ENCODE data around the gene MYO1H. TPM values are rescaled to one million over a fixed set of nuclear protein-coding genes. Genes with fewer than 3 reads are reported as not detected.
A peak's percentile ranks its signal among the peaks of the same experiment; 100 is the strongest.

The MYO1H gene, protein sequence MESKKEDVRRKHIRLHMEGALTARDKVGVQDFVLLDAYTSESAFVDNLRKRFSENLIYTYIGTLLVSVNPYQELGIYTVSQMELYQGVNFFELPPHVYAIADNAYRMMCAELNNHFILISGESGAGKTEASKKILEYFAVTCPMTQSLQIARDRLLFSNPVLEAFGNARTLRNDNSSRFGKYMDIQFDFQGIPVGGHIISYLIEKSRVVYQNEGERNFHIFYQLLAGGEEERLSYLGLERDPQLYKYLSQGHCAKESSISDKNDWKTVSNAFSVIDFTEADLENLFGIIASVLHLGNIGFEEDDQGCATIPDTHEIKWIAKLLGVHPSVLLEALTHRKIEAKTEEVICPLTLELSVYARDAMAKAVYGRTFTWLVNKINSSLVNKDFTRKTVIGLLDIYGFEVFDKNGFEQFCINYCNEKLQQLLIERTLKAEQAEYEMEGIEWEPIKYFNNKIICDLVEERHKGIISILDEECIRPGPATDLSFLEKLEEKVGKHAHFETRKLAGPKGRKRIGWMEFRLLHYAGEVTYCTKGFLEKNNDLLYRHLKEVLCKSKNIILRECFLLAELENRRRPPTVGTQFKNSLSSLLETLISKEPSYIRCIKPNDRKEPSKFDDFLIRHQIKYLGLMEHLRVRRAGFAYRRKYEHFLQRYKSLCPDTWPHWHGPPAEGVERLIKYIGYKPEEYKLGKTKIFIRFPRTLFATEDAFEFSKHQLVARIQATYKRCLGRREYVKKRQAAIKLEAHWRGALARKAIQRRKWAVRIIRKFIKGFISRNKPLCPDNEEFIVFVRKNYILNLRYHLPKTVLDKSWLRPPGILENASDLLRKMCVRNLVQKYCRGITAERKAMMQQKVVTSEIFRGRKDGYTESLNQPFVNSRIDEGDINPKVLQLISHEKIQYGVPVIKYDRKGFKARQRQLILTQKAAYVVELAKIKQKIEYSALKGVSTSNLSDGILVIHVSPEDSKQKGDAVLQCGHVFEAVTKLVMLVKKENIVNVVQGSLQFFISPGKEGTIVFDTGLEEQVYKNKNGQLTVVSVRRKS
- not detected for total RNA-seq

DNA sequence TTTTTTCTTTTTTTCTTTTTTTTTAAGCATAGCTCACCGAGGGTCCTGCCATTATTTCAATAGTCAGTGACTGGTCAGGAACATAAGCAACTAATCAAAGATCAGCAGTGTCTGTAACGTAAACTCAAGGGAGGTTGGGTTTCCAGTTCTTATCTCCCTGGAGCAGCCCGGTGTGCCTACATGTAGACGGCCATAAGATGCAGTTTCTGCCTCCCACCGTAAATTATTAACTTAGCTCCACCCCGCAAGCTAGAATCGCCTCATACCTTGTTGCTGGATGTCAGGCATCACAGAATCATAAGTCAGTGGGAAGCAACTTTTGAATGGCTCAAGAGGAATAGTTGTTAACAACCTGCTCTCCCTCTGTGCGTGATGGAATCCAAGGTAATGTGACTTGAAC, at the start of gene MYO1H:
MYO1H (plus strand) TSS at position 312 of the 400 bp plus-strand sequence; CDS start at position 373, 61 bp downstream.
- Histone ChIP-seq H3K27me3 (no peaks in the 10 kb centered on the region), H3K27ac (no peak within 1 kb of the TSS), H3K36me3 (no peaks in the 10 kb centered on the region), H3K9me3 (no peaks in the 10 kb centered on the region), H3K4me1 (no peaks in the 10 kb centered on the region), H3K4me3 (no peak within 1 kb of the TSS)
- in situ Hi-C loops (cut with MboI; ENCODE audit: low sequenced_read_pairs in 4 of 4) (no loop called here), intact Hi-C loops (cut with DNase I; ENCODE audit: low total_unique reads) (no loop called here)
- TF ChIP-seq, protein P1, sequence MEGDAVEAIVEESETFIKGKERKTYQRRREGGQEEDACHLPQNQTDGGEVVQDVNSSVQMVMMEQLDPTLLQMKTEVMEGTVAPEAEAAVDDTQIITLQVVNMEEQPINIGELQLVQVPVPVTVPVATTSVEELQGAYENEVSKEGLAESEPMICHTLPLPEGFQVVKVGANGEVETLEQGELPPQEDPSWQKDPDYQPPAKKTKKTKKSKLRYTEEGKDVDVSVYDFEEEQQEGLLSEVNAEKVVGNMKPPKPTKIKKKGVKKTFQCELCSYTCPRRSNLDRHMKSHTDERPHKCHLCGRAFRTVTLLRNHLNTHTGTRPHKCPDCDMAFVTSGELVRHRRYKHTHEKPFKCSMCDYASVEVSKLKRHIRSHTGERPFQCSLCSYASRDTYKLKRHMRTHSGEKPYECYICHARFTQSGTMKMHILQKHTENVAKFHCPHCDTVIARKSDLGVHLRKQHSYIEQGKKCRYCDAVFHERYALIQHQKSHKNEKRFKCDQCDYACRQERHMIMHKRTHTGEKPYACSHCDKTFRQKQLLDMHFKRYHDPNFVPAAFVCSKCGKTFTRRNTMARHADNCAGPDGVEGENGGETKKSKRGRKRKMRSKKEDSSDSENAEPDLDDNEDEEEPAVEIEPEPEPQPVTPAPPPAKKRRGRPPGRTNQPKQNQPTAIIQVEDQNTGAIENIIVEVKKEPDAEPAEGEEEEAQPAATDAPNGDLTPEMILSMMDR (IDR thresholded peaks at IDR 0.05 in 4 of 5, conservative IDR thresholded peaks at IDR 0.05 in 1 of 5), result no peak
- TF ChIP-seq POLR2A (IDR thresholded peaks at IDR 0.05), result no peak
- DNase-seq (no peak), ATAC-seq (no peak)

- H3K9me3 ChIP-seq, result no peaks in the 10 kb centered on the region
- no peak for TF ChIP-seq POLR2A (IDR thresholded peaks at IDR 0.05)
- TF ChIP-seq, protein P1 (IDR thresholded peaks at IDR 0.05 in 4 of 5, conservative IDR thresholded peaks at IDR 0.05 in 1 of 5), result no peak
- DNase-seq (no peak), ATAC-seq (no peak)
- H3K4me3 ChIP-seq, result no peak overlapping the region
- H3K4me1 ChIP-seq, result no peaks in the 10 kb centered on the region
- H3K27me3 ChIP-seq, result peaks cover 0 to 4% (median 0%) of the 10 kb centered on the region in 3 donors
- in situ Hi-C loops (cut with MboI; ENCODE audit: low sequenced_read_pairs in 4 of 4) (no loop called here), intact Hi-C loops (cut with DNase I; ENCODE audit: low total_unique reads) (no loop called here)
- no peak overlapping the region for H3K27ac ChIP-seq
- H3K36me3 ChIP-seq, result no peaks in the 10 kb centered on the region
Measured at GRCh38 chr12:109299849-109300248, 47.9 kb upstream of the MYO1H start.

DNA sequence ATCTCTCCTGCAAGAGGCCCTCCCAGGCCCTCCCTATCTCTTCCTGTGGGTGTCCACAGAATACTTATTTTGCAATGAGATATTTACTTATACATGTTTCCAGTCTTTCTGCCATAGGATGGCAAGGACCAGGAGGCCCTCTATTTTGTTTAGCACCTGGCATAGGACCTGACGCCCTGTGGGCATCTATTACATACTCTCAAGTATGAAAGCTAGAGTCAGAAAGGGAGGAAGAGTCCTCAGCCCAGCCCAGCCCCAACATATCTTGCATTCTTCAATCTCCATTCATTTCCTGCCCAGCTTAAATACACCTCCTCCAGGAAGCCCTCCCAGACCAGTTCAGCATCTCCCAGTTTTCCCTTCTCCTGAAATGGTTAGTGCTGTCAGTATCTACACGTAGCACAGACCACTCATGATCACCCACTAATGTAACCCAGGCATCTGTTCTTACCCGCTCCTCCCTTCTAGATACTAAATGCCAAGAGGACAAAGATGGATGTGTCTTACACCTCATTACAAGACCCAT, 46.0 kb upstream of the MYO1H start:
- H3K4me1 ChIP-seq, result no peaks in the 10 kb centered on the region
- TF ChIP-seq, protein P1 (IDR thresholded peaks at IDR 0.05 in 4 of 5, conservative IDR thresholded peaks at IDR 0.05 in 1 of 5), result no peak
- no peak for TF ChIP-seq POLR2A (IDR thresholded peaks at IDR 0.05)
- intact Hi-C loops (cut with DNase I; ENCODE audit: low total_unique reads), result no loop called here
- ATAC-seq (no peak), DNase-seq (no peak)
- peaks cover 3 to 16% (median 4%) of the 10 kb centered on the region in 3 donors for H3K27me3 ChIP-seq
- no peaks in the 10 kb centered on the region for H3K36me3 ChIP-seq
- no peaks in the 10 kb centered on the region for H3K9me3 ChIP-seq
- no peak overlapping the region for H3K4me3 ChIP-seq
- in situ Hi-C loops (cut with MboI; ENCODE audit: low sequenced_read_pairs in 4 of 4), result no loop called here
- no peak overlapping the region for H3K27ac ChIP-seq

DNA sequence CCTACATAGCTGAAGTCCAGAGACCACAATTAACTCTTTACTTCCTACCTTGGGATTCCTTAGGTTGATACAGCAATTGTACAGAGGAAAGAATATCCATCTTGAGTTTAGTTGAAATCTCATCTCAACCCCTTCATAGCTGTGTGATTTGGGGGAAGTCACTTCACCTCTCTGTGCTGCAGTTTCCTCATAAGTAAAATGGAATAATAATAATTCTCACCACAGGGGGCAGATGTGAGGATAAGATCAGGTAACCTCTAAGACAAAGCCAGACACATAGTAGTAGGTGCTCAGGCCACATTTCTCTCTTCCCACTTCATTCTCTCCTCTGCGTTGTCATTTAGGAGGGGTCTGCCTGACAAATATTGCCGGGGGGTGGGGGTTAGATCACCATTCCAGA, 45.3 kb upstream of the MYO1H start:
- TF ChIP-seq POLR2A (IDR thresholded peaks at IDR 0.05), result no peak
- TF ChIP-seq, protein P1 (IDR thresholded peaks at IDR 0.05 in 4 of 5, conservative IDR thresholded peaks at IDR 0.05 in 1 of 5), result peak in 1 of 5 experiments; percentile 16
- ATAC-seq (no peak), DNase-seq (no peak)
- no peak overlapping the region for H3K27ac ChIP-seq
- in situ Hi-C loops (cut with MboI; ENCODE audit: low sequenced_read_pairs in 4 of 4) (no loop called here), intact Hi-C loops (cut with DNase I; ENCODE audit: low total_unique reads) (no loop called here)
- no peak overlapping the region for H3K4me3 ChIP-seq
- no peaks in the 10 kb centered on the region for H3K36me3 ChIP-seq
- H3K9me3 ChIP-seq, result no peaks in the 10 kb centered on the region
- peaks cover 5 to 18% (median 9%) of the 10 kb centered on the region in 3 donors for H3K27me3 ChIP-seq
- H3K4me1 ChIP-seq, result no peaks in the 10 kb centered on the region

Data from gastrocnemius medialis (tissue), 4 donors.